GM19395 (cell line): Measurements from ENCODE around the gene EIF4E3.

ENCODE experiments used
- ATAC-seq: cut with Tn5 transposase; IDR thresholded peaks from one replicate; pipeline ENCODE4 v1.9.1; 2021; ENCODE audit warnings: mild to moderate bottlenecking, moderate library complexity; ENCODE audit not compliant: unreplicated experiment

Gene EIF4E3

GRCh38 chr3:71651625-71652024 lies 73.6 kb downstream of the EIF4E3 start:
- no peak for ATAC-seq

GRCh38 chr3:71650372-71650771 lies 74.8 kb downstream of the EIF4E3 start:
- ATAC-seq = no peak

GRCh38 chr3:71649757-71650156 lies 75.4 kb downstream of the EIF4E3 start:
- no peak for ATAC-seq

- ATAC-seq = no peak
Measured at GRCh38 chr3:71647751-71648150, 77.5 kb downstream of the EIF4E3 start.

- ATAC-seq = no peak
Measured at GRCh38 chr3:71646971-71647370, 78.2 kb downstream of the EIF4E3 start.

- ATAC-seq = no peak
Measured at GRCh38 chr3:71645140-71645539, 80.1 kb downstream of the EIF4E3 start.

GRCh38 chr3:71641674-71642073 lies 83.5 kb downstream of the EIF4E3 start:
- ATAC-seq = no peak

- no peak for ATAC-seq
Measured at GRCh38 chr3:71640331-71640983, 84.7 kb downstream of the EIF4E3 start.

- no peak for ATAC-seq
Measured at GRCh38 chr3:71636482-71636881, 88.7 kb downstream of the EIF4E3 start.

GRCh38 chr3:71636001-71636400 lies 89.2 kb downstream of the EIF4E3 start:
- no peak for ATAC-seq

- no peak for ATAC-seq
Measured at GRCh38 chr3:71634671-71635070, 90.5 kb downstream of the EIF4E3 start.

GRCh38 chr3:71629711-71630110 lies 95.5 kb downstream of the EIF4E3 start:
- ATAC-seq = no peak

- no peak for ATAC-seq
Measured at GRCh38 chr3:71629289-71629688, 95.9 kb downstream of the EIF4E3 start.

- ATAC-seq = no peak
Measured at GRCh38 chr3:71628522-71628921, 96.7 kb downstream of the EIF4E3 start.

GRCh38 chr3:71625676-71626075 lies 99.5 kb downstream of the EIF4E3 start:
- ATAC-seq = no peak
